Amniotic epithelial cell (primary cell): Measurements from ENCODE around the gene SEPHS2.
"Not testable (repeated sequence)": the region's sequence is repeated elsewhere in the genome, so short reads cannot be mapped to it uniquely, and the experiment has no call there.

Experiments used
- DNase-seq: peaks from one replicate; pipeline ENCODE4 v3.0.0-alpha.2; 2010; ENCODE audit warnings: low read depth

Gene SEPHS2

GRCh38 chr16:30445408-30446202 is at the start of gene SEPHS2:
Gene SEPHS2, minus strand, starts transcription at chr16:30445874. Its CDS starts 147 bp downstream, at chr16:30445727.
- DNase-seq = peak; percentile 98

GRCh38 chr16:30494709-30495108 is 49.0 kb upstream of the SEPHS2 start:
- no peak for DNase-seq

GRCh38 chr16:30493941-30494488 is 48.3 kb upstream of the SEPHS2 start:
- DNase-seq = no peak

GRCh38 chr16:30491744-30492308 is 46.2 kb upstream of the SEPHS2 start:
- DNase-seq = peak; percentile 69

GRCh38 chr16:30491229-30491628 is 45.6 kb upstream of the SEPHS2 start:
- no peak for DNase-seq

GRCh38 chr16:30490210-30490609 is 44.5 kb upstream of the SEPHS2 start:
- DNase-seq = no peak

- no peak for DNase-seq
Measured at GRCh38 chr16:30488764-30489605, 43.3 kb upstream of the SEPHS2 start.

- DNase-seq = peak; percentile 81
Measured at GRCh38 chr16:30485818-30486436, 40.3 kb upstream of the SEPHS2 start.

- DNase-seq = no peak
Measured at GRCh38 chr16:30484887-30485286, 39.2 kb upstream of the SEPHS2 start.

- no peak for DNase-seq
Measured at GRCh38 chr16:30482366-30482765, 36.7 kb upstream of the SEPHS2 start.

GRCh38 chr16:30481381-30481780 is 35.7 kb upstream of the SEPHS2 start:
- no peak for DNase-seq

- DNase-seq = no peak
Measured at GRCh38 chr16:30478766-30479478, 33.2 kb upstream of the SEPHS2 start.

GRCh38 chr16:30477773-30478172 is 32.1 kb upstream of the SEPHS2 start:
- DNase-seq = not testable (repeated sequence)

- no peak for DNase-seq
Measured at GRCh38 chr16:30476991-30477390, 31.3 kb upstream of the SEPHS2 start.

GRCh38 chr16:30474684-30475083 is 29.0 kb upstream of the SEPHS2 start:
- no peak for DNase-seq

GRCh38 chr16:30474074-30474452 is 28.4 kb upstream of the SEPHS2 start:
- DNase-seq = no peak

- DNase-seq = no peak
Measured at GRCh38 chr16:30473231-30474073, 27.8 kb upstream of the SEPHS2 start.

GRCh38 chr16:30472328-30472942 is 26.8 kb upstream of the SEPHS2 start, which contains the start of gene ITGAL:
Gene ITGAL, plus strand, starts transcription at chr16:30472742. Its CDS starts 96 bp downstream, at chr16:30472838.
- DNase-seq = no peak

- DNase-seq = no peak
Measured at GRCh38 chr16:30470632-30470995, 24.9 kb upstream of the SEPHS2 start.

GRCh38 chr16:30470170-30470512 is 24.5 kb upstream of the SEPHS2 start:
- DNase-seq = no peak
